NT2/D1 (cell line): ENCODE measurements around the gene FAM120AOS.

Experiments
- SUZ12 ChIP-seq: IDR thresholded peaks from 2 replicates; pipeline ENCODE4 v1.6.1; 2011; ENCODE audit not compliant: insufficient read length, insufficient read depth; ENCODE audit errors: extremely low read depth
- YY1 ChIP-seq: IDR thresholded peaks from 2 replicates; pipeline ENCODE4 v1.6.1; 2011; ENCODE audit not compliant: insufficient read length, insufficient read depth
- ZNF274 ChIP-seq: IDR thresholded peaks from 2 replicates; pipeline ENCODE4 v1.6.1; 2011; ENCODE audit warnings: mild to moderate bottlenecking, low read depth, low read length

DNA sequence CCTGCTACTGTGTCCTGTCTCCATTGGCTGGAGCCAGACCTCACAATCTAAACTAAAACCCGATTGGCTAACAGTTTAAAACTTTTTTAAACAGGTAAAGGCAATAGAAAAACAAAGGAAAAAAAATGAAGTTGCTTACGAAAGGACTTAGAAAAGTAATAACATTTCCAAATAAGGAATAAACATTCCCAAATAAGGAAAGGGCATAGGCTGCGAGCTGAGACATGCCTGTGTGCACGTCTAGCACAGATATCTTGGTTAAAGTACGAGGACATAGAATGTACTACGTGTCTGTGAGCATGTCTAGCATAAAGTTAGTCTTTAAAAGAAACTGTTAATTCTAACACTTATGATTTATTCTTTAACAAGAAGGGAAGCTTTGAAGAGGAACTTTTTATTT lies 17.2 kb downstream of the FAM120AOS start:
- TF ChIP-seq ZNF274 (no peak), YY1 (no peak), SUZ12 (no peak)
